Mucosa of descending colon (tissue), 3 donors: ENCODE measurements around the gene GNAS-AS1. TPM values are rescaled to one million over a fixed set of nuclear protein-coding genes. Genes with fewer than 3 reads are reported as not detected.

Experiments
- ATAC-seq: fragments of 200-7000 bp; cut with Tn5 transposase; one replicate; pipeline ENCODE4 v1.9.1; 2020; ENCODE audit warnings: mild to moderate bottlenecking, moderate library complexity
- DNase-seq, 3 donors: peaks; one replicate each; pipeline ENCODE4 v3.0.0-alpha.2; 2020
- H3K36me3 ChIP-seq: fragments of 200-600 bp; one replicate; pipeline ENCODE4 v1.8.0; 2021; ENCODE audit warnings: low read depth, mild to moderate bottlenecking
- H3K4me1 ChIP-seq: fragments of 200-600 bp; one replicate; pipeline ENCODE4 v1.8.0; 2021; ENCODE audit warnings: low read depth, mild to moderate bottlenecking
- H3K4me3 ChIP-seq: fragments of 200-600 bp; one replicate; pipeline ENCODE4 v1.8.0; 2021; ENCODE audit warnings: mild to moderate bottlenecking
- H3K9me3 ChIP-seq: fragments of 200-600 bp; one replicate; pipeline ENCODE4 v1.8.0; 2021; ENCODE audit warnings: mild to moderate bottlenecking
- intact Hi-C, 2 donors: fragments of 100-400 bp; cut with DNase I in 1 of 2; cut with micrococcal nuclease in 1 of 2; formaldehyde crosslinking; loops; one replicate each; pipeline versions ENCODE4 v1.11.0 to v1.11.1; 2022; cut with DNase I, micrococcal nuclease
- total RNA-seq, 3 donors: library from RNA; stranded (reverse); fragmentation: NEBNext Ultra II Directional in 2 of 3; extraction: Animal tissue kit (Norgen Biotek cat#: 25700) in 2 of 3; gene quantifications; one replicate each; pipeline versions ENCODE4 v1.2.1 to v1.2.4, GENCODE V29; 2021 to 2023
- TF ChIP-seq, protein P1 (sequence below): fragments of 200-600 bp; IDR thresholded peaks from one replicate; pipeline ENCODE4 v1.8.0; 2022; ENCODE audit warnings: antibody characterized with exemption, mild to moderate bottlenecking
- donor health status: DM: no; HTN: no; CAD: no; lungs with moderate emphysema.
- donor health status: DM: no; HTN: no; CAD: no.
- donor health status: DM: no; HTN: yes; CAD: no.

The GNAS-AS1 gene
- total RNA-seq, 3 donors from 2014 or later = 0.54 to 1.4 (median 1.0) TPM

DNA sequence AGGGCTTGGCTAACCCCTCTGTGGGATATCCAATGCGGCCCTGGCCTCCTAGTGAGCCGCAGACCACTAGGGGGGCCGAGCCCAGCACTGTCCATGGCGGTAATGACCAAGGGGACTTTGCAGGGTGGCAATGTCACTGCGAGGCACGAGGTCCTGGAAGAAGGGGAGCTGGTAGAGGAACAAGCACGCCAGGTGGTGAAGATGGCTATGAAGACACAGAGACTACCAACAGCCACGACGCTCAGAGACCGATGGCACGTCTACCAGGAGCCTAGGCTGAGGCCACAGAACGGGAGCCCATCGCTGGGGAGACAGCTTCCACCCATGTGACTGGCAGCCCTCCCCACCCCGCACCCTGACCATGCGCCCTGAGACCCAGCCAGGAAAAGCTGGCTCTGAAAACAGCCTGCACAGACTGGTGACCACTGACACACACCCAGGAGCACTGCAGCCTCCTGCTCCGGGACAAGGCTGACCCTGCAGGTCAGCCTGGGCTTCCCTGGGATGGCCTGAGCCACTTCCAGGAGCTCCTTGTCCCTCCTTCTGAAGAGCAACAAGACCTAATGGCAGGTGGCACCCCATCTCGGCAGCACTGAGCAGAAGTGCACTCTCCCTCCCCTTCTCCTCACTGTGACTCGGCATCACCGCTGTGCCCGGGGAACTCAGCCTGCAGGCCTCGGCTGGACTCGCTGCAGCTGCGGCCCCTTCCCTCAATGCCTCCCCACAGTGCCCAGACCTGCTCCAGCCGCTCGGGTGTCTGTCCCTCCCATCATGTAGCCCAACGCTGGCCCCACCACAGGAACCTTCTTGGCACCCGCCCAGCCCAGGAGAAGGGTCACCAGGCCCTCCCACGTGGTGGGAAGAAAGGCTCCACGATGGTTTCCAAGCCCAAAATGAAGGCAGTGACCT is 56.9 kb downstream of the GNAS-AS1 start:
- no peak for DNase-seq

DNA sequence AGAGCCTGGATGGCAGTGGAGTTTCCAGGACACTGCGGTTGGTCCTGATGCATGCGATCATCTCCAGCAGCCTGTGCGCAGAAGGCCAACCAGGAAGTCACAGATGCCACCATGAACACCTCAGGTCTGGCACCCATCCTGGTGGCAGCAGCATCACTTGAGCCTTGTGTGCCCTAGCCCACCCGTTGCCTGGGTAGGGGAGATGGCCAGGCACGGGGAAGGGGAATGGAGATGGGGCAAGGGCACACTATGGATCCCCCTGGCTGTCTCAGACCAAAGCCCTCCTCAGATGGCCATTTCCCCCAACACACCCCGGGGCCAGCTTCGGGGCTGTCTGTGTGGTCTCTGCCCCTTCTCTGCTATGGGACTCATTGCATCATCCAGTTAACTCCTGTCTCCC is 58.3 kb downstream of the GNAS-AS1 start:
- Histone ChIP-seq H3K36me3 (no peaks in the 10 kb centered on the region), H3K4me1 (no peaks in the 10 kb centered on the region), H3K9me3 (no peaks in the 10 kb centered on the region), H3K4me3 (no peak overlapping the region)
- TF ChIP-seq, protein P1, sequence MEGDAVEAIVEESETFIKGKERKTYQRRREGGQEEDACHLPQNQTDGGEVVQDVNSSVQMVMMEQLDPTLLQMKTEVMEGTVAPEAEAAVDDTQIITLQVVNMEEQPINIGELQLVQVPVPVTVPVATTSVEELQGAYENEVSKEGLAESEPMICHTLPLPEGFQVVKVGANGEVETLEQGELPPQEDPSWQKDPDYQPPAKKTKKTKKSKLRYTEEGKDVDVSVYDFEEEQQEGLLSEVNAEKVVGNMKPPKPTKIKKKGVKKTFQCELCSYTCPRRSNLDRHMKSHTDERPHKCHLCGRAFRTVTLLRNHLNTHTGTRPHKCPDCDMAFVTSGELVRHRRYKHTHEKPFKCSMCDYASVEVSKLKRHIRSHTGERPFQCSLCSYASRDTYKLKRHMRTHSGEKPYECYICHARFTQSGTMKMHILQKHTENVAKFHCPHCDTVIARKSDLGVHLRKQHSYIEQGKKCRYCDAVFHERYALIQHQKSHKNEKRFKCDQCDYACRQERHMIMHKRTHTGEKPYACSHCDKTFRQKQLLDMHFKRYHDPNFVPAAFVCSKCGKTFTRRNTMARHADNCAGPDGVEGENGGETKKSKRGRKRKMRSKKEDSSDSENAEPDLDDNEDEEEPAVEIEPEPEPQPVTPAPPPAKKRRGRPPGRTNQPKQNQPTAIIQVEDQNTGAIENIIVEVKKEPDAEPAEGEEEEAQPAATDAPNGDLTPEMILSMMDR = no peak
- DNase-seq (no peak), ATAC-seq (no peak)
- intact Hi-C loops = no loop called here

More for the DNA sequence above, 56.9 kb downstream of the GNAS-AS1 start:
- TF ChIP-seq, protein P1 = no peak
- no peak for ATAC-seq
- no peaks in the 10 kb centered on the region for H3K36me3 ChIP-seq
- no peaks in the 10 kb centered on the region for H3K9me3 ChIP-seq
- no peaks in the 10 kb centered on the region for H3K4me1 ChIP-seq
- H3K4me3 ChIP-seq = no peak overlapping the region
- intact Hi-C loops = no loop called here

DNA sequence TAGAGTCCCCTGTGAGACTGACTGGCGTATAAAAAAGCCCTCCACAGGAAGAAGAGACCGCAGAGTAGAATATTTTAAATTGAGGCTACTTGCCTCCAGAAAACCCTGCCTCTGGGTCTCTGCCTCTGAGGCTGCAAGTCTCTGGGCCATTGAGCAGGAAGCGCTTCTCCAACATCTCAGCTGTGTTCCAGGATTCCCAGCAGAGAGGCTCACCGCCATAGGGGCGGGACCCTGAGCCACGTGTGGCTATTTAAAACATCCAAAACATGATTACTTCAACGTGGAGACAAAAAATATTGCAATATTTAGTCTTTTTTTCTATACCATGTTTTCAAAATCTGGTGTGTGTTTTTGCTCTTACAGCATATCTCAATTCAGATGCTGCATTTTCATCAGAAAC is 59.4 kb downstream of the GNAS-AS1 start:
- Histone ChIP-seq H3K4me3 (no peak overlapping the region), H3K9me3 (no peaks in the 10 kb centered on the region), H3K4me1 (no peaks in the 10 kb centered on the region), H3K36me3 (no peaks in the 10 kb centered on the region)
- no peak for DNase-seq
- no peak for ATAC-seq
- TF ChIP-seq, protein P1 = no peak
- intact Hi-C loops = no loop called here

DNA sequence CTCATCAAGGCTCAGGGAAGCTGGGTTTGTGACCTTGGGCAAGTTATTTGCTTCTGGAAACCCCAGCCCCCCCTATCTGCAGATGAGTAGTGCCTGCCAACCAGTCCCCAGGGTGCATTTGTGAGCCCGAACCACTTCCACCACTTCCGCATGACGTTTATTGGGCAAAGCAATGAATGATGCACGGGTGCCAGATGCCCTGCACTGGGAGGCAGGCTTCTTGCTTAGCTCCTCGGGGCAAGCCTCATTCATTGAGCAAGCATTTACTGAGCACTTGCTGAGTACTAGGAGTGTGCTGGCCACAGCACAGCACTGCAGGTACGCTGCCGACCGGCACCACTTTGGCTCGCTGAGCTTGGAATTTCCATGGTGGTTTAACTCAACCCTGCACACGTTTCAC is 60.2 kb downstream of the GNAS-AS1 start:
- no peaks in the 10 kb centered on the region for H3K4me1 ChIP-seq
- H3K9me3 ChIP-seq = no peaks in the 10 kb centered on the region
- ATAC-seq (no peak), DNase-seq (no peak)
- H3K36me3 ChIP-seq = no peaks in the 10 kb centered on the region
- TF ChIP-seq, protein P1 = no peak
- intact Hi-C loops = no loop called here
- H3K4me3 ChIP-seq = no peak overlapping the region

DNA sequence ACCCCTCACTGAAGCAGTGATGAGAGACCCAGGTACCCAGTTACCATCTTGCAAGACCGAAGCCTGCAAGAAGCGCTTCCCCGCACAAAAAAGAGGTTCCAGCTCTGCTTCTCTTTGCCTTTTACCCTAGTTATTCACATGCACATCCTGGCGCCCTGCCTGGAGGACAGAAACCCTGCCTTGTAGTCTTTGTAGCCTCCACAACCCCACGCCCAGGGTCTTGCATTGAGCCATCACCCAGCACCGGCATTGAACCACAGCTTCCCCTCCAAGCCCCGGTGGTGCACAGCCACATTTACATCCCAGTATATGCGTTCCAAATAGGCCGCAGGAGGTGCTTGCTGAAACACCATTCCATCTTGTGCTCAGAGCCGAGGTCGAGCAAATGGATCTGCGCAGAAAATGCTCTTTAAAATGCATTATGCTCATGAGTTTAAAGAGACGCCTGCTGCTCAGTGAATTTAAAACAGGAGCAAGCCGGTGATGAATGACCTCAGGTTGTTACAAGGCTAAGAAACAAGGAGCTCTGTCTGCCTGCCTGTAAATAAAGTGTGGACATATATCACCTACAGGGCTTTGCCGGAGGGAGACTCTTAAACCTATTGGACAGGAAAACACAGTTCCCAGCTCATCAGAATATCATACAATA is 61.7 kb downstream of the GNAS-AS1 start:
- no peak for ATAC-seq
- Histone ChIP-seq H3K4me3 (no peak overlapping the region), H3K4me1 (no peaks in the 10 kb centered on the region), H3K9me3 (no peaks in the 10 kb centered on the region), H3K36me3 (no peaks in the 10 kb centered on the region)
- TF ChIP-seq, protein P1 = no peak
- no peak for DNase-seq
- intact Hi-C loops = no loop called here
